ENCODE measurements around the gene SPINDOC. TPM values are rescaled to one million over a fixed set of nuclear protein-coding genes. Genes with fewer than 3 reads are reported as not detected.

SPINDOC gene
- total RNA-seq, 1 experiment from 2014 or later = 50.9 TPM

DNA sequence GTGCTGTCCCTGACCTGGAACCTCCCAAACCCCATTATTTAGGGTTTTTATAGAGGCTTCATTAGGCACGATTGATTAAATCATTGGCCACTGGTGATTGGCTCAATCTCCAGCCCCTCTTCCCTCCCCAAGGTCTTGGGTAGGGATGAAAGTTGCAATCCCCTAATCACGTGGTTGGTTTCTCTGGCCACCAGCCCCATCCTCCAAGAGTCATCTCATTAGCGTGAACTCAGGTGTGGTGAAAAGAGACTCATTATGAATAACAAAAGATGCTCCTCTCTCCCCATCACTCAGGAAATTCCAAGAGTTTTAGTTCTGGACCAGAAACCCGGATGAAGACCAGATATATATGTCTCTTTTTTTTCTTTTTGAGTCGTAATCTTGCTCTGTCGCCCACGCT lies 18.1 kb downstream of the SPINDOC start:
- DNase-seq (ENCODE audit: low read depth, low spot score) (no peak), ATAC-seq (no peak)
- Histone ChIP-seq H3K27me3 (ENCODE audit: insufficient read depth, low read length) (no peaks in the 10 kb centered on the region), H2AFZ (ENCODE audit: low read depth, low read length, poor library complexity, severe bottlenecking) (no peak overlapping the region), H3K9ac (ENCODE audit: low read length) (no peak overlapping the region), H3K4me1 (ENCODE audit: control insufficient read depth in 1 of 2, insufficient read depth in 2 of 2, low read length in 2 of 2) (peaks cover 9 to 19% of the 10 kb centered on the region in 2 experiments; a peak in 3 of 4 replicates), H3K36me3 (ENCODE audit: control insufficient read depth in 1 of 2, insufficient read depth in 2 of 2, low read length in 2 of 2) (peaks cover 0 to 2% of the 10 kb centered on the region in 2 experiments; a peak in 2 of 4 replicates), H4K20me1 (ENCODE audit: insufficient read depth) (no peaks in the 10 kb centered on the region), H3K4me2 (ENCODE audit: low read length) (no peak overlapping the region), H3K4me3 (replicated peaks in 1 of 2; ENCODE audit: low read depth in 1 of 2, low read length in 2 of 2) (no peak overlapping the region), H3K9me3 (ENCODE audit: control insufficient read depth in 1 of 2, insufficient read depth in 1 of 2, low read depth in 1 of 2, low read length in 2 of 2) (no peaks in the 10 kb centered on the region), H3K27ac (ENCODE audit: low read depth, low read length) (no peak overlapping the region), H3K9me2 (ENCODE audit: insufficient read depth) (no peaks in the 10 kb centered on the region), H3K79me2 (ENCODE audit: insufficient read depth, low read length) (no peaks in the 10 kb centered on the region)
- ChIA-PET RAD21 (ENCODE audit: low non-redundant PET in 1 of 2, low total read pairs in 2 of 2, uncharacterized antibody in 2 of 2, unreplicated experiment in 2 of 2) (no interaction called here), CTCF (no interaction called here), POLR2A (interaction anchor here (0.7 kb wide), 1 partner anchor 19 kb away, joined by 3 read pairs; no protein-coding TSS in a partner anchor)
- BruUV-seq (replicated peaks) = no TSS peak
- TF ChIP-seq POLR2A (IDR thresholded peaks at IDR 0.05; ENCODE audit: borderline replicate concordance, extremely low read depth, insufficient read depth, insufficient read length) = no peak
- no peak for TF ChIP-seq SIN3A (IDR thresholded peaks at IDR 0.05; ENCODE audit: low read depth)
- TF ChIP-seq JUND (IDR thresholded peaks at IDR 0.05) = no peak
- no peak for TF ChIP-seq YY1 (IDR thresholded peaks at IDR 0.05; ENCODE audit: extremely low read depth, insufficient replicate concordance, low read depth, low read length)
- TF ChIP-seq CEBPB (IDR thresholded peaks at IDR 0.05; ENCODE audit: low read depth) = no peak
- TF ChIP-seq, protein P1, sequence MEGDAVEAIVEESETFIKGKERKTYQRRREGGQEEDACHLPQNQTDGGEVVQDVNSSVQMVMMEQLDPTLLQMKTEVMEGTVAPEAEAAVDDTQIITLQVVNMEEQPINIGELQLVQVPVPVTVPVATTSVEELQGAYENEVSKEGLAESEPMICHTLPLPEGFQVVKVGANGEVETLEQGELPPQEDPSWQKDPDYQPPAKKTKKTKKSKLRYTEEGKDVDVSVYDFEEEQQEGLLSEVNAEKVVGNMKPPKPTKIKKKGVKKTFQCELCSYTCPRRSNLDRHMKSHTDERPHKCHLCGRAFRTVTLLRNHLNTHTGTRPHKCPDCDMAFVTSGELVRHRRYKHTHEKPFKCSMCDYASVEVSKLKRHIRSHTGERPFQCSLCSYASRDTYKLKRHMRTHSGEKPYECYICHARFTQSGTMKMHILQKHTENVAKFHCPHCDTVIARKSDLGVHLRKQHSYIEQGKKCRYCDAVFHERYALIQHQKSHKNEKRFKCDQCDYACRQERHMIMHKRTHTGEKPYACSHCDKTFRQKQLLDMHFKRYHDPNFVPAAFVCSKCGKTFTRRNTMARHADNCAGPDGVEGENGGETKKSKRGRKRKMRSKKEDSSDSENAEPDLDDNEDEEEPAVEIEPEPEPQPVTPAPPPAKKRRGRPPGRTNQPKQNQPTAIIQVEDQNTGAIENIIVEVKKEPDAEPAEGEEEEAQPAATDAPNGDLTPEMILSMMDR (IDR thresholded peaks at IDR 0.05 in 2 of 3, conservative IDR thresholded peaks at IDR 0.05 in 1 of 3; ENCODE audit: borderline replicate concordance in 1 of 3, insufficient read depth in 1 of 3, low read depth in 2 of 3, low read length in 2 of 3) = no peak
- TF ChIP-seq, protein P2, sequence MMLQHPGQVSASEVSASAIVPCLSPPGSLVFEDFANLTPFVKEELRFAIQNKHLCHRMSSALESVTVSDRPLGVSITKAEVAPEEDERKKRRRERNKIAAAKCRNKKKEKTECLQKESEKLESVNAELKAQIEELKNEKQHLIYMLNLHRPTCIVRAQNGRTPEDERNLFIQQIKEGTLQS (IDR thresholded peaks at IDR 0.05) = no peak
- TF ChIP-seq ZNF274 (IDR thresholded peaks at IDR 0.05; ENCODE audit: low read depth, low read length) = no peak
- no peak for TF ChIP-seq FOSL1 (IDR thresholded peaks at IDR 0.05; ENCODE audit: low read depth)
- no peak for TF ChIP-seq POLR2AphosphoS5 (IDR thresholded peaks at IDR 0.05; ENCODE audit: low read depth, low read length)
- no peak for TF ChIP-seq EZH2phosphoT487 (IDR thresholded peaks at IDR 0.05; ENCODE audit: borderline replicate concordance)
- TF ChIP-seq, protein P3, sequence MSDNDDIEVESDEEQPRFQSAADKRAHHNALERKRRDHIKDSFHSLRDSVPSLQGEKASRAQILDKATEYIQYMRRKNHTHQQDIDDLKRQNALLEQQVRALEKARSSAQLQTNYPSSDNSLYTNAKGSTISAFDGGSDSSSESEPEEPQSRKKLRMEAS (IDR thresholded peaks at IDR 0.05) = no peak
- no peak for TF ChIP-seq CBX3 (IDR thresholded peaks at IDR 0.05; ENCODE audit: low read depth)
- TF ChIP-seq ZFX (IDR thresholded peaks at IDR 0.05) = no peak
- no peak for TF ChIP-seq ELF1 (IDR thresholded peaks at IDR 0.05; ENCODE audit: borderline replicate concordance, low read depth)
- intact Hi-C loops (cut with micrococcal nuclease) = loop anchor here (10.0 kb wide), 1 partner anchor 357 kb away; no protein-coding TSS in a partner anchor
